Omental fat pad (tissue), 4 donors: ENCODE results near the gene C18orf63. TPM values are rescaled to one million over a fixed set of nuclear protein-coding genes. Genes with fewer than 3 reads are reported as not detected.

ENCODE experiments used
- ATAC-seq: fragments of 150-250 bp; one replicate; pipeline ENCODE4 v1.9.1; 2016; ENCODE audit warnings: mild to moderate bottlenecking, moderate library complexity; ENCODE audit not compliant: low FRiP score
- DNase-seq: peaks from one replicate; pipeline ENCODE4 v3.0.0-alpha.2; 2019; ENCODE audit warnings: low spot score
- CTCF ChIP-seq, 3 donors: fragments of 450-650 bp; IDR thresholded peaks; one replicate each; pipeline ENCODE4 v1.5.1; 2016 to 2017; ENCODE audit warnings: antibody characterized with exemption in 3 of 3, mild to moderate bottlenecking in 3 of 3, moderate library complexity in 2 of 3
- total RNA-seq, 4 donors: library from RNA; depleted of rRNA; stranded (reverse); fragments of >200 nt; gene quantifications; one replicate each; pipeline ENCODE4 v1.1.0, GENCODE V29; 2016

Gene C18orf63
- not detected for total RNA-seq

GRCh38 chr18:74315464-74316256 lies at the start of gene C18orf63:
Gene C18orf63, plus strand, starts transcription at chr18:74315839. Its CDS starts 2,027 bp downstream, at chr18:74317866.
- ATAC-seq (no peak), DNase-seq (no peak)
- no peak for TF ChIP-seq CTCF (IDR thresholded peaks at IDR 0.05)

GRCh38 chr18:74266161-74266560 lies 49.5 kb upstream of the C18orf63 start:
- no peak for ATAC-seq
- TF ChIP-seq CTCF (IDR thresholded peaks at IDR 0.05), result no peak
- DNase-seq, result no peak

GRCh38 chr18:74268175-74268574 lies 47.5 kb upstream of the C18orf63 start:
- TF ChIP-seq CTCF (IDR thresholded peaks at IDR 0.05), result no peak
- DNase-seq (no peak), ATAC-seq (no peak)

- DNase-seq (no peak), ATAC-seq (peak; percentile 48)
- TF ChIP-seq CTCF (IDR thresholded peaks at IDR 0.05), result no peak
Measured at GRCh38 chr18:74268933-74269620, 46.6 kb upstream of the C18orf63 start.

GRCh38 chr18:74271635-74272034 lies 44.0 kb upstream of the C18orf63 start:
- TF ChIP-seq CTCF (IDR thresholded peaks at IDR 0.05), result no peak
- ATAC-seq (no peak), DNase-seq (no peak)

- ATAC-seq, result no peak
- no peak for DNase-seq
- TF ChIP-seq CTCF (IDR thresholded peaks at IDR 0.05), result no peak
Measured at GRCh38 chr18:74273394-74273793, 42.2 kb upstream of the C18orf63 start.
